Psoas muscle (tissue), 8 donors: ENCODE data around the gene FOXG1. TPM values are rescaled to one million over a fixed set of nuclear protein-coding genes. Genes with fewer than 3 reads are reported as not detected.

Experiments
- ATAC-seq, 4 donors: fragments of 200-7000 bp; cut with Tn5 transposase; one replicate each; pipeline ENCODE4 v1.9.1; 2020; ENCODE audit warnings: moderate library complexity in 3 of 4, mild to moderate bottlenecking in 2 of 4
- DNase-seq, 2 donors: peaks; one replicate each; pipeline ENCODE4 v3.0.0-alpha.2; 2020
- H3K27ac ChIP-seq: fragments of 200-600 bp; one replicate; pipeline ENCODE4 v1.8.0; 2022
- H3K27me3 ChIP-seq, 3 donors: fragments of 200-600 bp in 1 of 3; one replicate each; pipeline versions ENCODE4 v1.6.1 to v1.8.0; 2013 to 2022; ENCODE audit warnings: low read length in 2 of 3, mild to moderate bottlenecking in 2 of 3, moderate library complexity in 1 of 3; ENCODE audit not compliant: insufficient read depth in 3 of 3
- H3K36me3 ChIP-seq, 2 donors: fragments of 200-600 bp in 1 of 2; one replicate each; pipeline versions ENCODE4 v1.6.1 to v1.8.0; 2013 to 2022; ENCODE audit warnings: low read depth in 1 of 2, mild to moderate bottlenecking in 1 of 2, moderate library complexity in 1 of 2; ENCODE audit not compliant: insufficient read depth in 1 of 2
- H3K4me1 ChIP-seq: fragments of 200-600 bp; one replicate; pipeline ENCODE4 v1.8.0; 2022
- H3K4me3 ChIP-seq: fragments of 200-600 bp; one replicate; pipeline ENCODE4 v1.8.0; 2022; ENCODE audit warnings: mild to moderate bottlenecking
- H3K9me3 ChIP-seq: fragments of 200-600 bp; one replicate; pipeline ENCODE4 v1.8.0; 2022
- CTCF ChIP-seq: fragments of 200-600 bp; IDR thresholded peaks from one replicate; pipeline ENCODE4 v1.8.0; 2022; ENCODE audit warnings: antibody characterized with exemption
- WGBS, 3 donors: extraction: QIAGEN DNeasy Blood & Tissue Kit; methylation state at CpG; one replicate each; pipeline versions ENCODE4 v1.1.6 to v1.1.7; 2013; 5-methylcytosine and 5-hydroxymethylcytosine counted together
- intact Hi-C, 2 donors: fragments of 100-400 bp; cut with DNase I; formaldehyde crosslinking; loops; one replicate each; pipeline versions ENCODE4 v1.11.0 to v1.14.2; 2022
- polyA plus RNA-seq, 3 donors: library from polyadenylated mRNA; stranded (reverse); fragments of 200-250 nt; gene quantifications; one replicate each; pipeline ENCODE4 v1.2.3, GENCODE V29; 2013
- total RNA-seq, 4 donors: library from RNA; stranded (reverse); fragmentation: NEBNext Ultra II Directional in 2 of 4; extraction: Animal tissue kit (Norgen Biotek cat#: 25700) in 2 of 4; gene quantifications; one replicate each; pipeline versions ENCODE4 v1.2.1 to v1.2.4, GENCODE V29; 2021 to 2023
- donor health status: healthy with polysubstance abuse.
- donor health status: DM: no; HTN: no; CAD: no; lungs with moderate emphysema.
- donor health status: Bipolar disorder and iron deficiency.
- donor health status: healthy.
- donor health status: DM: yes; HTN: yes; CAD: no.
- donor health status: DM: no; HTN: no; CAD: no.
- donor health status: DM: no; HTN: no; CAD: no.
- donor health status: DM: yes; HTN: yes; CAD: no.

FOXG1 gene
- total and polyA plus RNA-seq, 7 donors = under 0.01 to 5.5 (median 5.4) TPM; not detected in 4

- TF ChIP-seq CTCF = no peak
- no peak for ATAC-seq
- no peaks in the 10 kb centered on the region for H3K36me3 ChIP-seq
- H3K4me1 ChIP-seq = no peaks in the 10 kb centered on the region
- peak overlapping the region; percentile 56 for H3K4me3 ChIP-seq
- WGBS, 3 donors = 1 to 3% (median 2%) methylated on average over 48 to 99 of the region's 100 CpGs
- intact Hi-C loops = no loop called here
- no peaks in the 10 kb centered on the region for H3K9me3 ChIP-seq
- H3K27ac ChIP-seq = no peak overlapping the region
- H3K27me3 ChIP-seq = peaks cover 0 to 93% (median 30%) of the 10 kb centered on the region in 3 donors
- no peak for DNase-seq
These were observed 654 bp downstream of the FOXG1 start for GRCh38 chr14:28767030-28767852.

GRCh38 chr14:28767853-28768741, 1.5 kb downstream of the FOXG1 start:
- no peak overlapping the region for H3K27ac ChIP-seq
- no peaks in the 10 kb centered on the region for H3K36me3 ChIP-seq
- ATAC-seq (peak in 1 of 4 donors; percentile 68), DNase-seq (peak in 1 of 2 donors; percentile 46)
- TF ChIP-seq CTCF = no peak
- peaks cover 7 to 93% (median 29%) of the 10 kb centered on the region in 3 donors for H3K27me3 ChIP-seq
- H3K9me3 ChIP-seq = no peaks in the 10 kb centered on the region
- 4 to 7% (median 7%) methylated on average over 77 of the region's 77 CpGs for WGBS, 3 donors
- no peaks in the 10 kb centered on the region for H3K4me1 ChIP-seq
- intact Hi-C loops = no loop called here
- H3K4me3 ChIP-seq = no peak overlapping the region

- DNase-seq (no peak), ATAC-seq (no peak)
- H3K4me1 ChIP-seq = no peaks in the 10 kb centered on the region
- 35 to 38% (median 36%) methylated on average over 4 of the region's 4 CpGs for WGBS, 3 donors
- no peak overlapping the region for H3K27ac ChIP-seq
- no peak for TF ChIP-seq CTCF
- H3K4me3 ChIP-seq = no peak overlapping the region
- intact Hi-C loops = no loop called here
- no peaks in the 10 kb centered on the region for H3K36me3 ChIP-seq
- no peaks in the 10 kb centered on the region for H3K9me3 ChIP-seq
- H3K27me3 ChIP-seq = peaks cover 12 to 93% (median 38%) of the 10 kb centered on the region in 3 donors
These were observed 2.8 kb downstream of the FOXG1 start for GRCh38 chr14:28769276-28769880.

GRCh38 chr14:28770061-28770460, 3.5 kb downstream of the FOXG1 start:
- Histone ChIP-seq H3K27ac (no peak overlapping the region), H3K9me3 (no peaks in the 10 kb centered on the region), H3K4me1 (no peaks in the 10 kb centered on the region), H3K4me3 (no peak overlapping the region), H3K36me3 (no peaks in the 10 kb centered on the region), H3K27me3 (peaks cover 12 to 93% (median 43%) of the 10 kb centered on the region in 3 donors)
- WGBS, 3 donors = 51 to 59% (median 51%) methylated on average over 1 of the region's 1 CpG
- TF ChIP-seq CTCF = no peak
- intact Hi-C loops = no loop called here
- DNase-seq (no peak), ATAC-seq (no peak)
